Stimulated activated CD4-positive, alpha-beta T cell treated with anti-CD3 and anti-CD28 coated beads, Interleukin-2, amount 100 ng/mL, for 24 hours (primary cell): ENCODE results near the gene UTF1.

Source experiments
- DNase-seq, 2 donors: peaks; one replicate each; pipeline ENCODE4 v3.0.0-alpha.2; 2020

UTF1 gene, protein sequence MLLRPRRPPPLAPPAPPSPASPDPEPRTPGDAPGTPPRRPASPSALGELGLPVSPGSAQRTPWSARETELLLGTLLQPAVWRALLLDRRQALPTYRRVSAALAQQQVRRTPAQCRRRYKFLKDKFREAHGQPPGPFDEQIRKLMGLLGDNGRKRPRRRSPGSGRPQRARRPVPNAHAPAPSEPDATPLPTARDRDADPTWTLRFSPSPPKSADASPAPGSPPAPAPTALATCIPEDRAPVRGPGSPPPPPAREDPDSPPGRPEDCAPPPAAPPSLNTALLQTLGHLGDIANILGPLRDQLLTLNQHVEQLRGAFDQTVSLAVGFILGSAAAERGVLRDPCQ

DNA sequence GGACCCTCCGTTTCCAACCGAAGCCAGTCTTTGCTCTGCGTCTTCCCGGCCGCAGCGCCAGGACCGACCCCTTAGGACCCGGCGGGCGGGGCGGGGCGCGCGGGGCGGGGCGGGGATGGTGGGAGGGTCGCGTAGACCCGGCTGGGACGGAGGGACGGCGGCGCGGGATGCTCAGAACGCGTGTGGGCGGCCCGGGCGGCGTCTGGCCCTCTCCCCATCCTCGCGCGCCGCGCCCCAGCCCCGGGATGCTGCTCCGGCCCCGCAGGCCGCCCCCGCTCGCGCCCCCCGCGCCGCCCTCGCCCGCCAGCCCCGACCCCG lies at the start of gene UTF1:
Gene UTF1, plus strand, starts transcription at position 174 of the 318 bp plus-strand sequence. Its CDS starts 72 bp downstream, at position 246.
- no peak for DNase-seq

DNA sequence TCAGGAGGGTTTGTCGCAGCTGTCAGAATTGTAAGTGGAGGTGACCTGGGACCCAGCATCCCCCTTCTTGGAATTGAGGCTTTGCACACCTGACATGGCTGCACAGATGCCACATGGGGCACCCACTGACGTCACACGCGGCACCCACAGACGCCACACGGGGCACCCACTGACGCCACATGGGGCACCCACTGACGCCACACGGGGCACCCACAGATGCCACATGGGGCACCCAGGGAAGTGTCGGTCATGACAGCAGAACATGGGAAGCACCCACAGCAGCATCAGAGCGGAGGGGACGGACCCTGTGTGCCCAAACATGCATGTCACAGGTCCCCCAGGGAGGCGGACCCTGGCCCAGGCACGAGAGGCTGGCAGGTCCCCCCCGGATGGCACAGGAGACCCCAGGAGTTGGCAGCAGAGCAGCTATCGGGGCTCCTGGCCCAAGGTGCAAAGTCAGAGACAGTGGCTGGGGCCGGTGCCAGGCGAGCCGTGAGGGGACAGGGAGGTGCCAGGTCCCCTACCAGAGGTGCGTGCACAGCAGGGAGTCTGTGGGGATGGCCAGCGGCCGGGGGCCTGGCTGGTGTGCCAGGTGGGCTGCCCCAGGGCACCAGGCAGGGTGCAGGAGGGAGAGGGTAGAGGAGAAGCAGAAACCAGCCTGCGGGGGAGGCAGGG lies 48.9 kb upstream of the UTF1 start:
- DNase-seq = no peak

DNA sequence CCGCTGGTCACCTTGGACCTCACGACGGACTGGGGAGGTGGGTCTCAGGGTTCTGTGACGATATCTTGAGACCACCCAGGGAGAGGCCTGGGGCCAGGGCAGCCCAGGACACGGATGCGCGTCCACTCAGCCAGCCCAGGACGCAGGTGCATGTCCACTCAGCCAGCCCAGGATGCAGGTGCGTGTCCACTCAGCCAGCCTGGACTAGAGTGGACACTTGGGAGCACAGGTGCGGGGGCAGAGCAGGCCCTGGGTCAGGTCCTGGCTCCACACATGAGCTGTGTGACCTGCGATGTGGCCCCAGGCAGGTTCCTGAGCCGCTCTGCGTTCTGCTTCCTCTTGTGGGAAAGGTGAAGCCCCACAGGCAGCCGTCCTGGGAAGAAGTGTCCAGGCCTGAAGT lies 47.8 kb upstream of the UTF1 start:
- no peak for DNase-seq

DNA sequence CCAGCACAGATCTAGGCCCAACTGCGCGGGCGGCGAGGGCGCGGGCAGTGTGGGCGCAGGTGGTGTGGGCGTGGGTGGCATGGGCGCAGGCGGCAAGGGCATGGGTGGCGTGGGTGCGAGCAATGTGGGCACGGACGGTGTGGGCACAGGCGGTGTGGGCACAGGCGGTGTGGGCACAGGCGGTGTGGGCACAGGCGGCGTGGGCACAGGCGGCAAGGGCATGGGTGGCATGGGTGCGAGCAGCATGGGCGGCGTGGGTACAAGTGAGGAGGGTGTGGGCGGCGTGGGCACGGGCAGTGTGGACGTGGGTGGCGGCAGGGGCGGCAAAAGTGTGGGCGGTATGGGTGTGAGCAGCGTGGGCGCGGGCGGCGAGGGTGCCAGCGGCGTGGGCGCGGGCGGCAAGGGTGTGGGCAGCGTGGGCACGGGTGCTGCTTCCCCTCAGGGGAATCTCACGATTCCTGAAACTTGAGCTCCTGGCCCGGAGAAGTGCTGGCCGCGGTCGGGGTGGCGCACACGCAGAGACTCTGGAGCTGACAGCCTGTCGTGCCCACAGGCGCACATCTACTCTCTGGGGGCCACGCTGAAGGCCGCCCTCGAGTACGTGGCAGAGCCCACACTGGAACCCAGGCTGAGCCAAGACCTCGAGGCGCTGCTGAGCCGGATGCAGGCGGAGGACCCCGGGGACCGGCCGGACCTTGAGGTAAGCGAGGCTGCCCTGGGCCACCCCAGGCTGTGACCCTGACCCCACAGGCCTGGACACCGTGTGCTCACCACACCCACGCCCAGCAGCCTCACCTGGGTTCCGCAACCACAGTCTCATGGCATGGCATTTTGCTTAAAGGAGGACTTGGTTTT lies 47.0 kb upstream of the UTF1 start:
- DNase-seq = no peak

DNA sequence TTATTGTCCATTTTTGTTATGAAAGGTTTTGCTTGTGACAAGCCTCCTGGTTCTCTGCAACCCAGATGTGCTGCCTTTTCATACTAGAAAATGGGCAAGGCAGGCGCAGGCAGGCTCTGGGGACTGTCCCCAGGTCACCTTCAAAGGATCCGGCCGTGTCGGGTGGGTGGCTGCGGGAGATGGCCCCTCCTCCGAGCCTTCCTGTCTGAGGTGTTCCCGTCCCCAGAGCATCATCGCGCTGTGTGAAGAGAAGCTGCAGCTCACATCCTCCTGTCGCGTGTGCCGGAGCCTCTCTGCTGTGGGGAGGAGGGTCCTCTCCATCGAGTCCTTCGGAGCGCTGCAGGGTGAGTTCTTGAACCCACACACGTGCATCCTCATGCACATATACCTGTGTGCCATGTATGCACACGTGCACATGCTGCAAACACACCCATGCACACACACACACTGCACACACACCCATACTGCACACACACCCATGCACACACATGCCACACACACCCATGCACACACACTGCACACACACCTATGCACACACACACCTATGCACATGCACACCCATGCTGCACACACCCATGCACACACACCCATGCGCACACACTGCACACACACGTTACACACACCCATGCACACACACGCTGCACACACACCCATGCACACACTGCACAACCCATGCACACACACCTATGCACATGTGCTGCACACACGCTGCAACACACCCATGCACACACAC lies 46.2 kb upstream of the UTF1 start:
- no peak for DNase-seq

DNA sequence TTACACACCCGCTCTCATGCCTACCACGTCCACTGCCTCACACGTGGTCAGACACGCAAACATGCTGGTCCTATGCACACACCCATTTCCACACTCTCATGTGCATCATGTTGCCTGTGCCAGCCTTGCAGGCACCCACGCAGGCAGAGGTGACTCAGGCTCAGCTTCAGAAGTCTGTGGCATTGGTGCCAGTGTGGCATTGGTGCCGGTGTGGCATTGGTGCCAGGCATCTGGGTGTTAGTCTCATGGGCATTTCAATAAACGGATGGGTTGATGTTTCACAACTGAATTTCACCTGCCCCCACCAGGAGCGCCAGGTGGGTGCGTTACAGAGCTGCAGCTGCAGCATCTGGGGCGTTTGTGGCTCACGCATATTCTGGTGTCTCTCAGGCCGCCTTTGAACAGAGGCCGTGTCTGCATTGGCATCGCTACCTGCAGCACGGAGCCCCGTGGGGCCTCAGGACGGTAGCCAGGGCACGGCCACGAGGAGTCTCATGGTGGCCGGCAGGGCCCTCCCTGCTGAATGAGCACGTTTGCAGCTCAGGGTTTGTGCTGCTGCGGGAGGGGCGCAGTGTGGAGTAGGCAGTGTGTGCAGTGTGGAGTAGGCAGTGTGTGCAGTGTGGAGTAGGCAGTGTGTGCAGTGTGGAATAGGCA lies 45.3 kb upstream of the UTF1 start:
- no peak for DNase-seq

DNA sequence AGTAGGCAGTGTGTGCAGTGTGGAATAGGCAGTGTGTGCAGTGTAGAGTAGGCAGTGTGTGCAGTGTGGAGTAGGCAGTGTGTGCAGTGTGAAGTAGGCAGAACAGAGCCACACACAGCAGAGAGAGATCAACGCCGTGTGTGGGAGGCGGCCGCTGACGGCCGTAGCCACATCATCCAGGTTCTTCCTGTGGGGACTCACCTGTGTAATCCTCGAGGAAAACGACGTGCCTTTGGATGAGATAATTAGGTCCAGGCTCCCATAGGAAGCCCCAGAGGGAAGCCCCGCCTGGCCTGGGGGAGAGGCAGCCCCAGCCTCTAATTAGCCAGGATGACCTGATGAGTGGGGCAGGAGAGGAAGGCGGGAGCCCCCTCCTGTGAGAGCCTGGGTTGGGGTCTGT lies 44.6 kb upstream of the UTF1 start:
- DNase-seq = no peak

DNA sequence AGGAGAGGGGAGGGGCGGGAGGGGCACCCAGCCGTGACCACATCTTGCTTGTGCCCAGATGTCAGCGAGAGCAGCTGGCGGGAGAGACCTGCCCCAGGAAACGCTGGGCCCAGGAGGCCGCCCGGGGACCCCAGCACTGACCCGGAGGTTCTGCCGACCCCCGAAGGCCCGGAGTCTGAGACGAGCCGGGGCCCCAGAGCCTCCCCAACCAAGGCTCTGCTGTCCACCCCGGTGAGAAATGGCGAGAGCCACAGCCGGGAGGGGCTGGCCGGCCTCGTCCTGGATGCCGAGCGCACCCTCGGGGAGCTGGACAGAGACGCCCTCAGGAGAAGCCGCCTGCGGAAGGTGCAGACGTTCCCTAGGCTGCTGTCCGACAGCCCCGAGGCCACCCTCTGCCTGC lies 44.1 kb upstream of the UTF1 start:
- DNase-seq = no peak

DNA sequence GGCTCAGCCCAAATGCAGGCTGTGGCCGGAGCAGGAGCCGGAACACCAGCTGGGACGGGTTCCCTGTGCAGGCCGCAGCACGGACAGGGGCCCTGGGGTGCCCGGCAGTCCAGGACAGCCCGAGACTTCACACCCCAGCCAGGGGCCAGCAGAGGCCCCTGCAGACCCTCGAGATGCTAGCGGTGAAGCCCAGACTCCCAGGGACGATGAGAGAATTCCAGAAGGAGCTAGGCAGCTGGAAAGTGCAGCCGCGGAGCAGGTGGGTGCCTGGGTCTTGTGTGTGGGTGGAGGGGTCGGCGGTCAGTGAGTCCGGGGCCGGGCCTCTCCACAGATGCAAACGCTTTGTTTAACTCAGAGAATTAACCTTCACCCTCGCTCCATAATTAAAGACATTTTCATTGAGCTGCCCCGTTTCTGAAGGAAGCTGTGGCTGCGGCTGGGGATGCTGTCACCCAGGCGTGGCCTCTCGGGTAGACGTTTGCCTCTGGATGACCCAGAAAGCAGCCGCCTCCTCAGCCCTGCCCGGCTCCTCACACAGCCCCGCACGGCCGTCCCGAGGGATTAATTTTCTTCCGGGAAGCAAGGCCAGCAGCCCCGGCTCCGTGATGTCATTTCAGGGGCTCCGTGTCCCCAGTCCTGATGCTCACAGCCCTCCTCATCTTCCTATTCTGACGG lies 43.5 kb upstream of the UTF1 start:
- DNase-seq = no peak

DNA sequence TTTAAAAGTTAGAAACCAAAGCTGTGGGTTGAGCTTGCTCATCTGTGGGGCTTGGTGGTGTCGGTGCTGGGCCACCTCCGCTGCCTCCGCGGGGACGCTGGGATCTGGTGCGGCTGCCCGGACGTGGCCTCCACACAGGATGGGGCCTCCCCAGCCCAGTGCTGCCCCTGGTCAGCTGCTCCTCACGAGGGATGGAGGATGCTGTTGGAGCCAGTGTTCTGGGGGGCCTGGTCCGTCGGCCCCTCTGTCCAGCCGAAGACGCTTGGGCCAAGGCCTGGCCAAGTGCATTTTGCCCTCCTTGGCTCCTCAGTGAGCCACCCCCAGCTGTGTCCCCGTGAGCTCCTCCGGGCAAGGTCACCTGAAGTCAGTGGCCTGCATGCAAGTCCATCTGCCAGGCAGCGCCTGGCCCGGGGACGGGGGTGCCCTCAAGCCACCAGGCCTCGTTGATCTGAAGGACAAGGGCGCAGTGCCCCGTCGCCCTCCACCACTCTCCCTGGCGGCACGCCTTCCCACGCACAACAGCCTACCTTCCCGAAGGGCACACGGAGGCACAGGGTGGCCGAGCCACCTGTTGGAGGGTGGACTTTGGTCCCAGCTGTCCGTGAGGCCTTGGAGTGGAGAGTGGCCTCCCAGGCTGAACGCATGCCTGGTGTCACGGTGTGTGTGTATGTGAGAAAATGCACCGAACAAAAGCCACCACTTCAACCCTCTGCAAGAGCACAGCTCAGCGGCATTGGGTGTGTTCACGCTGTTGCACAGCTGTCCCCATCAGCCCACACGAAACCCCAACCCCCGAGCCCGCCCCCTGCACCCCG lies 42.7 kb upstream of the UTF1 start:
- DNase-seq = no peak

DNA sequence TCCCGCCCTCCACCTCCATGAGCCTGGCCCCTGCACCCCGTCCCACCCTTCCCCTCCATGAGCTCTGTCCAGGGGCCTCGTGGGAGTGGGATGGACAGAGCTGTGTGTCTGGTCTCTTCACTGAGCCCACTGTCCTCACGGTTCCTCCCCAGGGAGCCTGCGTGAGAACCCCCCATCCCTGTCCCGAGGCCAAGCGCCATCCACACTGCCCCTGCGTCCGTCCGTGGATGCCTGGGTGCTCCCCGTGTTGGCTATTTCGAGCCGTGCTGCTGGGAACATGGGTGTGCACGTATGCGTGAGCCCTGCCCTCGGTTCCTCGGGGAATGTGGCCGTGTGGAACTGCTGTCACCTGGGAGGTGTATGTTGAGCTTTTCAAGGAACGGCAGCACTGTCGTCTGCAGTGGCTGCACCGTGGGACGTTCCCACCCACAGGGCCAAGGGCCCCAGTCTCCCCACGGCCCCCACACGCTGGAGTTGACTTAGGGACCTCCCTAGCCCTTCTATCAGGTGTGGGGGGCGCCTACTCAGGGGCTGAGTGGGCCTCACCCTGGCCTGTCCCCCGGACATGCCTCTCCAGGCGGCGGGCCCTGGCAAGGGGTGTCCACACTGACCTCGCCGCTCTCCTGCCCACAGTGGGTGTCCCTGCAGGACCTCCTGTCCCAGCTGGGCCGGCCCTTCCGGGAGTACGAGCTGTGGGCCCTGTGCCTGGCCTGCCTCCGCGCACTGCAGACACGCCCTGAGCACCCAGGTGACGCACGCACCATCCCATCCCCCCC lies 41.9 kb upstream of the UTF1 start:
- DNase-seq = no peak

DNA sequence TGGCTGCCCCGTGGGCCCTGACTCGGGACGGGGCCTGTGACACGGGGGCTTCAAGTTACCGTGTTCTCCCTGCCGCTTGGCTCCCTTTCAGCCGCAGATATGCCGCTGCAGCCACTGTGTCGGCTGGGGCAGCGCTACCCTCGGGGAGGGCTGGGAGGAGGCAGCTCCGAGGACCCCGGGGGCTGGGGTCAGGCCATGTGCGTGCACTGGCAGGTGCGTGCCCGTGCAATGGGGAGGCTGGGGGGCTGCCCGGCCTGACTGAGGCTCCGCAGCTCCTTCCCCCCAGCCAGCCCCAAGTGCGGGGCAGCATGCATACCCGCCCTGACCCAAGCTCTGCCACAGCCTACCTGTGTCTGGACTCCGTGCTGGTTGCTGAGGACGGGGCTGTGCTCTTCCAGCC lies 40.8 kb upstream of the UTF1 start:
- DNase-seq = no peak

DNA sequence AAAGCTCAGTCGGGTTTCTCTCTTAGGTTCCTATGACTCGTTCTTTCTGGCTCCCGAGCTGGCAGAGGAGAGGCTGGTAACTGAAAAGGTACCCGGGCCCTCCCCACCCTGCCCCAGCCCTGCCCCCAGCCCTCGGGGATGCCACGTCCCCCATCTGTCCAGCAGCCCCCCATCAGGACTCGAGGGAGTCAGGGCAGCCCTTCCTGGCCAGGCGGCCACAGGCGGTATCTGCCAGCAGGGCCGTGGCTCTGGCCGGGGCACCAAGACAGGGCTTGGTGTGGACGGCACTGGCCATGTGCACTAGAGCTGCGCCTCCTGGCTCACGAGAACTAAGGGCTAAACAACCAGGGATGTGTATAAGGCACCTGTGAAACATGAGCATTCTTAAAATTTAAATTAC lies 40.3 kb upstream of the UTF1 start:
- DNase-seq = no peak

DNA sequence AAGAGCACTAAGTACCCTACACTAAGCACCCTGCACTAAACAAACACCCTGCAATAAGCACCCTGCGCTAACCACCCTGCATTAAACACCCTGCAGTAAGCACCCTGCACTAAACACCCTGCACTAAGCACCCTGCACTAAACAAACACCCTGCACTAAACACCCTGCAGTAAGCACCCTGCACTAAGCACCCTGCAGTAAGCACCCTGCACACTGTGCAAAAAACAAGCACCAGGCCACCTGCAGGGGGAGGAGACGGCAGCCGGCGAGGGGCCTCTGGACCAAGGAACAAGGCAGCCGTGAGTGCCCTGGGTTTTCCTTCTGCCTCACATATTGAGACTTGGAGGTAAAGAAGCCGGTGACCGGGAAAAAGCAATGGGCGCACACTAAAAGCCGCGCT lies 39.8 kb upstream of the UTF1 start:
- no peak for DNase-seq

DNA sequence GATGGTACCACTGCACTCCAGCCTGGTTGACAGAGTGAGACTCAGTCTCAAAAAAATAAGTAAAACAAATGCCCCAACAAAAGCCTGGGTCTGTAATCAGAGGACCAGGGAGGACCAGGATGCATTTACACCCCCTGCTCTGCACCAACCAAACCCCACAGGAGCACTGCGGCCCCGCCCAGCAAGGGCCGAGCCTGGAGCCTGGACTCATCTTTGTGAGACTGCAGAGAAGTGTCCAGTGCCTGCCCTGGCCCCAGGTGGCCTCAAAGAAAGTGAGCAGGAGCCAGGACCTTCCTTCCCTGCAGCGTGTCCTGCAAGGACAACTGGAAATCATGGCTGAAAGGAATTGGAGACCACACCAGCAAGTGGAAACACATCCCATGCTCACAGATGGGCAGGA lies 38.4 kb upstream of the UTF1 start:
- DNase-seq = no peak

DNA sequence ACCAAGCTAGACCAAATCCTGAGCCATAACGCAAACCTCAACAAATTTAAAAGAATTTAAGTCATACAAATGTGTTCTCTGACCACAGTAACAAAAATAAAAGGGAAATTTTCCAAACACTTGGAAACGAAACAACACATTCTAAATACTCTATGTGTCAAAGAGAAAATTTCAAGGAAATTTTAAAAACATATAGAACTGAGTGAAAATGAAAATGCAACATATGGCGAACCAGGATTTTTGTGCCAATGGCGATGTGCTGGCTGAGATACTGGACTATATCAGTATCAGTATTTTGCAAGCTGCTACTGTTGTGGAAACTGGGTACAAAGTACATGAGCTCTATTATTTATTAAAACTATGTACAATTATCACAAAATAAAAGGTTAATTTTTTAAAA lies 35.9 kb upstream of the UTF1 start:
- DNase-seq = no peak

DNA sequence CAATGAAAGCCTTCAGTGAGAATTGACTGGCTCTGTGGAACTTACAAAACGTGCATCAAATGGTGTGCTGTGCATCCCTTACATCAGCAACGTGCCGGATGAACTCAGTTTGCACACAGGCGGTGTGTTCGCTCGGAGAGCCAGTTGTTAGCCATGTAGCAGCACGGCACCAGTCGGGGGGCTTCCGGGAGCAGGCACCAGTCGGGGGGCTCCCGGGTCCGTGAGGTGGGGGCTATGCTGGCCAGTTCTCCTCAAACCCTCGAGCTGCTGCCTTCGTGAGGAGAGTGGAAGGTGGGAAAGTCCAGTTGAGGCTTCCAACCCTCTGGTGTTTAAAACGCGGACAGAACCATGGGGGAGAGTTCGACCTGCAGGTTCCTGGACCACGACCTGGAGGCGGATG lies 34.9 kb upstream of the UTF1 start:
- no peak for DNase-seq

DNA sequence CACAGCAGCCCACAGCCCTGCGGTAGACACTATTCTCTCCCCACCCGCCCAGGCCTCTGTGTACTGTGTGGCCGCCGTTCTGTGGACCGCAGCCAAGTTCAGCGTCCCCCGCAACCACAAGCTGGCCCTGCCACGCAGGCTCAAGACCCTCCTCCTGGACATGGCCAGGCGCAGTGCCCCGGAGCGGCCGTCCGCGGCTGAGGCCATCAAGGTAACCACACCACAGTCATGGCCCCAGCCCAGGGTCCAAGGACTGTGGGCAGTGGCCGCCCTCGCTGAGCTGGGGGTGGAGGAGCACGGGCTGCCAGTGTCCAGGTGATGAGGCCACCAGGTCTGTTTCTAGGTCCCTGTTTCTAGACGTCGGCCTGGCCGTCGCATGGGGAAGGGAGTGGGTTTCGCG lies 34.4 kb upstream of the UTF1 start:
- DNase-seq = no peak

DNA sequence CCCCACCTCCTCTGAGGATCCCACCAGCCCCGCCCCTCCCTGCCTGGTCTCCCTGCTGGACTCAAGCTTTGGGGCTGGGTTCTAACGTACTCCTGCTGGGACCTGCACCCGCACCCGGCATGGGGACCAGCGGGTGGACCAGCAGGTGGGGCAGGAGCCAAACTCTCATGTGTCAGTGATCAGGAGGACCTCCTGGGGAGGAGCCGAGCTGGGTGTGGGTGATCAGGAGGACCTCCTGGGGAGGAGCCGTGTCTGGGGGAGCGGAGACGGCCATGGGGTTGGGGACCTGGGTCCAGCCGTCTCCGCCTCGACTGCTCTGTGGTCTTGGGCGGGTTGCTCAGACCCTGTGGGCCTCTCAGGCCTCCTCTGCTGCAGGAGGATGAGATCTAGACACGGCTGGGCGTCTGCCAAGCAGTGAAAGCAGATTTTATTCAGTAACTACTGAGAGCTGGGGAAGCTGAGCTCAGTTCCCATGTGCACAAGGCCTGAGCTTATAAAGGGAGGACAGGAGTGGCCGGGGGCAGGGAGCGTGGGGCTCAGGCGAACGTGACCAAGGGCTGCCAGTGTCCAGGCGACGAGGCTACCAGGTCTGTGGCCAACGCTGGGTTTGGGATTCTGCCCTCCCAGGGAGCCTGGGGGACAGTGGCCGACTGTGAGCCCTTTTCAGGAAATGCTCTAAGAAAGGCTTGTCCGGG lies 33.6 kb upstream of the UTF1 start:
- no peak for DNase-seq
